ENCODE data around the gene RGCC. TPM values are rescaled to one million over a fixed set of nuclear protein-coding genes. Genes with fewer than 3 reads are reported as not detected.

RGCC gene
- total RNA-seq, 4 donors from 2014 or later: 4.6 to 65.2 (median 10.8) TPM

DNA sequence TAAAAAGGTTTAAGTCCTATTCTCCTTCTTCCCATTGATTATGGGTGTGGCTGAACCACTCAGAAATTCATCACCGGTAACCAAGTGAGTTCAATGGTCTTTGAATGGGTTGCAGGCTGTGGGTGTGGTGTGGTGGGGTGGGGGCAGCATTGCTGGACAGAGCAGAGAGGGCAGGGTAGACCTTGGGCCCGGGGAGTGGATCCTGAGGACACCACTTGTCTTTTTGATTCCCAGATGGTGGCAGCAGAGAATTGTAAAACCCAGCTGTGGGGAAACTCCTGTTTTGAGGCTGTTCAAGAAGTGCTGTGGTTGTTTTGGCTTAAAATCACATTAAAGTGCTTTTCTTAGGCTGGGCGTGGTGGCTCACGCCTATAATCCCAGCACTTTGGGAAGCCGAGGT lies 45.8 kb upstream of the RGCC start:
- Histone ChIP-seq H3K9me3 (no peaks in the 10 kb centered on the region), H3K4me1 (no peaks in the 10 kb centered on the region), H3K36me3 (no peaks in the 10 kb centered on the region), H3K27ac (no peak overlapping the region), H3K4me3 (no peak overlapping the region), H3K27me3 (no peaks in the 10 kb centered on the region)
- no peak for DNase-seq
- TF ChIP-seq, protein P1, sequence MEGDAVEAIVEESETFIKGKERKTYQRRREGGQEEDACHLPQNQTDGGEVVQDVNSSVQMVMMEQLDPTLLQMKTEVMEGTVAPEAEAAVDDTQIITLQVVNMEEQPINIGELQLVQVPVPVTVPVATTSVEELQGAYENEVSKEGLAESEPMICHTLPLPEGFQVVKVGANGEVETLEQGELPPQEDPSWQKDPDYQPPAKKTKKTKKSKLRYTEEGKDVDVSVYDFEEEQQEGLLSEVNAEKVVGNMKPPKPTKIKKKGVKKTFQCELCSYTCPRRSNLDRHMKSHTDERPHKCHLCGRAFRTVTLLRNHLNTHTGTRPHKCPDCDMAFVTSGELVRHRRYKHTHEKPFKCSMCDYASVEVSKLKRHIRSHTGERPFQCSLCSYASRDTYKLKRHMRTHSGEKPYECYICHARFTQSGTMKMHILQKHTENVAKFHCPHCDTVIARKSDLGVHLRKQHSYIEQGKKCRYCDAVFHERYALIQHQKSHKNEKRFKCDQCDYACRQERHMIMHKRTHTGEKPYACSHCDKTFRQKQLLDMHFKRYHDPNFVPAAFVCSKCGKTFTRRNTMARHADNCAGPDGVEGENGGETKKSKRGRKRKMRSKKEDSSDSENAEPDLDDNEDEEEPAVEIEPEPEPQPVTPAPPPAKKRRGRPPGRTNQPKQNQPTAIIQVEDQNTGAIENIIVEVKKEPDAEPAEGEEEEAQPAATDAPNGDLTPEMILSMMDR (IDR thresholded peaks at IDR 0.05): peak in 2 of 6 experiments; percentile 10 to 12
- no peak for TF ChIP-seq POLR2A (IDR thresholded peaks at IDR 0.05)

DNA sequence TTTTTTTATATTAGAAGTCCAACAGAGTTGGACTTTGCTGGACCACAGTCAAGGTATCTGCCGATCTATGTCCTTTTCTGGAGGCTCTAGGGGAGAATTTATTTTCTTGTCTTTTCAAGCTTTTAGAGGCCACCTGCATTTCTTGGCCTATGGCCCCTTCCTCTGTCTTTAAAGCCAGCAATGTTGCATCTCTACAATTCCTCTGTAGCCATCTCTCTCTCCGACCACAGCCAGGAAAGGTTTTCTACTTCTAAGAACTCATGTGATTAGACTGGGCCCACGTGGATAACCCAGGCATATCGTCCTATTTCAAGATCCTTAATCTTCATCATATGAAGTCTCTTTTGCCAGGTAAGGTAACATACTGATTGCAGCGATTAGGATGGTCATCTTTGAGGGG lies 43.5 kb upstream of the RGCC start:
- Histone ChIP-seq H3K4me3 (no peak overlapping the region), H3K9me3 (no peaks in the 10 kb centered on the region), H3K27me3 (no peaks in the 10 kb centered on the region), H3K36me3 (no peaks in the 10 kb centered on the region), H3K27ac (no peak overlapping the region), H3K4me1 (no peaks in the 10 kb centered on the region)
- DNase-seq: no peak
- TF ChIP-seq, protein P1 (IDR thresholded peaks at IDR 0.05): no peak
- no peak for TF ChIP-seq POLR2A (IDR thresholded peaks at IDR 0.05)

DNA sequence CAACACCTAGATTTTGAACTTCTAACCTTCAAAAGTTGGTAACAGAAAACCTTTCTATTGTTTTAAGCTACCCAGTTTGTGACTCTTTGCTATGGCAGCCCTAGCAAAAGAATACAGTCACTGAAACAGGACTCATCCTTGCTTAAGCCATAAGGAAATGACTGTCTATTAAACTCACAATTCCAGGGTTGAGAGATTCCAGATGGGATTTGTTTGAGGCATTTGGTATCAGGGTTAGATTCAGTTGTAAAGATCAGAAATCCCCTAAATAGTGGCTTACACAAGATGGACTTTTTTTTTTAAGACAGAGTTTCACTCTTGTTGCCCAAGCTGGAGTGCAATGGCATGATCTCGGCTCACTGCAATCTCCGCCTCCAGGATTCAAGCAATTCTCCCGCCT lies 41.1 kb upstream of the RGCC start:
- no peak overlapping the region for H3K4me3 ChIP-seq
- no peaks in the 10 kb centered on the region for H3K27me3 ChIP-seq
- no peaks in the 10 kb centered on the region for H3K36me3 ChIP-seq
- H3K9me3 ChIP-seq: no peaks in the 10 kb centered on the region
- H3K4me1 ChIP-seq: no peaks in the 10 kb centered on the region
- no peak for DNase-seq
- H3K27ac ChIP-seq: no peak overlapping the region
- TF ChIP-seq, protein P1 (IDR thresholded peaks at IDR 0.05): no peak
- no peak for TF ChIP-seq POLR2A (IDR thresholded peaks at IDR 0.05)

DNA sequence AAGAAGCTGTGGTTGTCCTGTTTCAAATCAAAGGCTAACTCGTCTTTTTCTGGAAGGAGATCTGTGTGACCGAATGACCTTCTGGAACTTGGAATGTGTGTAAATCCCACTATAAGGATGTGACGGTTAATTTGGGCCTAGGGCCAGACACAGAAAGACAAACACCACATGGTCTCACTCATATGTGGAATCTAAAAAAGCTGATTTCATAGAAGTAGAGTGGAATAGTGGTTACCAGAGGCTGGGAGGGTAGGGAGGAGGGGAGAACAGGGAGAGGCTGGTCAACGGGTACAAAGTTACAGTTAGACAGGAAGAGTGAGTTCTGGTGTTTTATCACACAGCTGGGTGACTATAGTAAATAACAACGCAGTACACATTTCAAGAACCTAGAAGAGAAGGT lies 39.3 kb upstream of the RGCC start:
- Histone ChIP-seq H3K4me3 (no peak overlapping the region), H3K4me1 (no peaks in the 10 kb centered on the region), H3K27ac (no peak overlapping the region), H3K36me3 (no peaks in the 10 kb centered on the region), H3K27me3 (no peaks in the 10 kb centered on the region), H3K9me3 (no peaks in the 10 kb centered on the region)
- DNase-seq: no peak
- TF ChIP-seq, protein P1 (IDR thresholded peaks at IDR 0.05): no peak
- no peak for TF ChIP-seq POLR2A (IDR thresholded peaks at IDR 0.05)

DNA sequence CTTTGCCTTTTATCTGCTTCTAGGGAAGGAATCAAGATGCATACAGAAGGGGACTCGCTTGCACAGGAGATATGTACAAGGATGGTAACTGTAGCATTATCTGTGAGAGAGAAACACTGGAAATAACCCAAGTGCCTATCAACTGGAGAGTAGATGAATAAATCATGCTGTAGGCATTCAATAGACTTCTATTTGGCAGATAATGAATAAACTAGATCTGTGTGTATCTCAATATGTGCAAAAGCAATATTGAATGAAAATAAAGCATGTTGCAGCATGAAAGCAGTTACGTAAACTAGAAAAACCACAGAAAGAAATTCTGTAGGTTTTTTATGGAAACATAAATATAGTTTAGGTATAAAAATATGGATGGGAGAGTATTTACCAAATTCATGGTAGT lies 38.6 kb upstream of the RGCC start:
- H3K4me1 ChIP-seq: no peaks in the 10 kb centered on the region
- H3K4me3 ChIP-seq: no peak overlapping the region
- H3K27me3 ChIP-seq: no peaks in the 10 kb centered on the region
- TF ChIP-seq, protein P1 (IDR thresholded peaks at IDR 0.05): no peak
- no peak for TF ChIP-seq POLR2A (IDR thresholded peaks at IDR 0.05)
- DNase-seq: no peak
- H3K27ac ChIP-seq: no peak overlapping the region
- no peaks in the 10 kb centered on the region for H3K9me3 ChIP-seq
- H3K36me3 ChIP-seq: no peaks in the 10 kb centered on the region

DNA sequence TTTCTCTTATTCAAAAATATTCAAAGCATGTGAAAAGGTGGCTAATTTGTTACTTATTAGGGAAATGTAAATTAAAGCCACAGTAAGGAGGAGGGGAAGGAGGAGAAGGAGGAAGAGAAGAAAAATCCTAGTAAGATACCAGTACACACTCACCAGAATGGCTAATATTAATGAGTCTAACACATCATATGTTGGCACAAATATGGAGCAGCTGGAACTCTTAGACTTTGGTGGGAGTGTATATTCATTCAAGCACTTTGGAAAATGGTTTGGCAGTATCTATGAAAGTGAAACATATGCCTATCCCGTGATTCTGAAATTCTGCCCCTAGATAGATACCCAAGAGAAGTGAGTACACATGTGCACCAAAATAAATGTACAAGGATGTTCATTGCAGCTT lies 38.1 kb upstream of the RGCC start:
- no peaks in the 10 kb centered on the region for H3K27me3 ChIP-seq
- no peaks in the 10 kb centered on the region for H3K9me3 ChIP-seq
- H3K27ac ChIP-seq: no peak overlapping the region
- no peak for DNase-seq
- no peaks in the 10 kb centered on the region for H3K4me1 ChIP-seq
- no peaks in the 10 kb centered on the region for H3K36me3 ChIP-seq
- no peak overlapping the region for H3K4me3 ChIP-seq
- TF ChIP-seq POLR2A (IDR thresholded peaks at IDR 0.05): no peak
- TF ChIP-seq, protein P1 (IDR thresholded peaks at IDR 0.05): no peak

Measured in Peyer's patch (tissue), 4 donors.